GM23338 (cell line): ENCODE measurements around the gene CFAP97. TPM values are rescaled to one million over a fixed set of nuclear protein-coding genes. Genes with fewer than 3 reads are reported as not detected.

ENCODE experiments used
- ATAC-seq: fragments of 200-7000 bp; cut with Tn5 transposase; 3 replicates; pipeline ENCODE4 v1.9.1; 2020
- DNase-seq: peaks from one replicate; pipeline ENCODE4 v3.0.0-alpha.2; 2015; ENCODE audit warnings: low spot score
- H2AFZ ChIP-seq: fragments of 200-600 bp; sonication (generic); 2 replicates; pipeline ENCODE4 v1.8.0; 2016; ENCODE audit warnings: antibody characterized with exemption, mild to moderate bottlenecking, moderate library complexity
- H3F3A ChIP-seq: fragments of 200-600 bp; sonication (generic); replicated peaks from 2 replicates; pipeline ENCODE4 v1.8.0; 2017; ENCODE audit warnings: antibody characterized with exemption, mixed run types, low read depth
- H3K27ac ChIP-seq: fragments of 200-600 bp; sonication (generic); 2 replicates; pipeline ENCODE4 v1.6.1; 2016; ENCODE audit warnings: low read depth
- H3K27me3 ChIP-seq: fragments of 200-600 bp; sonication (generic); 2 replicates; pipeline ENCODE4 v1.8.0; 2016; ENCODE audit warnings: mild to moderate bottlenecking, mixed run types, moderate library complexity; ENCODE audit not compliant: insufficient read depth
- H3K36me3 ChIP-seq: fragments of 200-600 bp; sonication (generic); 2 replicates; pipeline ENCODE4 v1.8.0; 2016; ENCODE audit warnings: mild to moderate bottlenecking; ENCODE audit not compliant: insufficient read depth
- H3K4me1 ChIP-seq: fragments of 200-600 bp; sonication (generic); 2 replicates; pipeline ENCODE4 v1.8.0; 2016; ENCODE audit warnings: mild to moderate bottlenecking, moderate library complexity; ENCODE audit not compliant: insufficient read depth
- H3K4me2 ChIP-seq: fragments of 200-600 bp; sonication (generic); 2 replicates; pipeline ENCODE4 v1.7.1; 2017; ENCODE audit warnings: mixed run types
- H3K4me3 ChIP-seq: fragments of 200-600 bp; sonication (generic); 2 replicates; pipeline ENCODE4 v1.6.1; 2016; ENCODE audit warnings: mixed run types
- H3K79me2 ChIP-seq: fragments of 200-600 bp; sonication (generic); replicated peaks from 2 replicates; pipeline ENCODE4 v1.8.0; 2017; ENCODE audit warnings: mild to moderate bottlenecking; ENCODE audit not compliant: insufficient read depth
- H3K9me2 ChIP-seq: fragments of 200-600 bp; sonication (generic); 2 replicates; pipeline ENCODE4 v1.8.0; 2017; ENCODE audit not compliant: insufficient read depth
- H4K20me1 ChIP-seq: fragments of 200-600 bp; sonication (generic); replicated peaks from 2 replicates; pipeline ENCODE4 v1.8.0; 2017; ENCODE audit warnings: mild to moderate bottlenecking; ENCODE audit not compliant: insufficient read depth
- H3K27ac Mint-ChIP-seq: 2 replicates; pipeline ENCODE4 v1.8.0; 2020; ENCODE audit warnings: inconsistent platforms, mild to moderate bottlenecking, moderate library complexity, mixed read lengths
- H3K27me3 Mint-ChIP-seq: 3 replicates; pipeline ENCODE4 v1.8.0; 2022; ENCODE audit warnings: low read depth, mild to moderate bottlenecking, moderate library complexity, mixed read lengths, inconsistent platforms; ENCODE audit not compliant: insufficient read depth, poor library complexity
- H3K36me3 Mint-ChIP-seq: 3 replicates; pipeline ENCODE4 v1.8.0; 2021; ENCODE audit warnings: low read depth, mild to moderate bottlenecking, inconsistent platforms, moderate library complexity, mixed read lengths
- H3K4me1 Mint-ChIP-seq: 3 replicates; pipeline ENCODE4 v1.8.0; 2020; ENCODE audit warnings: mild to moderate bottlenecking, inconsistent platforms, mixed read lengths
- H3K4me3 Mint-ChIP-seq: 3 replicates; pipeline ENCODE4 v1.8.0; 2021; ENCODE audit warnings: moderate library complexity, mild to moderate bottlenecking, inconsistent platforms, mixed read lengths
- H3K9me3 Mint-ChIP-seq: 3 replicates; pipeline ENCODE4 v1.8.0; 2020; ENCODE audit warnings: moderate library complexity, mild to moderate bottlenecking, inconsistent platforms, mixed read lengths
- EZH2 ChIP-seq: fragments of 200-600 bp; sonication (generic); IDR thresholded peaks from one replicate; pipeline ENCODE4 v1.8.0; 2017; ENCODE audit warnings: antibody characterized with exemption, mild to moderate bottlenecking, low read depth; ENCODE audit not compliant: unreplicated experiment
- EZH2phosphoT487 ChIP-seq: fragments of 200-600 bp; sonication (generic); IDR thresholded peaks from one replicate; pipeline ENCODE4 v1.8.1; 2018; ENCODE audit warnings: antibody characterized with exemption; ENCODE audit not compliant: unreplicated experiment
- NANOG ChIP-seq: IDR thresholded peaks from 2 replicates; pipeline ENCODE4 v1.6.1; 2016; ENCODE audit warnings: antibody characterized with exemption, borderline replicate concordance
- POLR2AphosphoS5 ChIP-seq: IDR thresholded peaks from 2 replicates; pipeline ENCODE4 v1.6.1; 2016; ENCODE audit warnings: antibody characterized with exemption, low read depth
- ZNF114 ChIP-seq: fragments of 250-450 bp; sonication (Bioruptor Pico); IDR thresholded peaks from 2 replicates; pipeline ENCODE4 v1.5.0; 2020; ENCODE audit warnings: mild to moderate bottlenecking, moderate library complexity
- ZNF331 ChIP-seq: fragments of 250-450 bp; sonication (Bioruptor Pico); IDR thresholded peaks from 2 replicates; pipeline ENCODE4 v1.5.0; 2020; ENCODE audit warnings: low read depth, mild to moderate bottlenecking, moderate library complexity
- polyA plus RNA-seq: library from polyadenylated mRNA; unstranded; fragments of >200 nt; fragmentation: Nextera tagmentation; extraction: Ambion mirVana; gene quantifications from 2 replicates; pipeline ENCODE4 v1.2.1, GENCODE V29; 2016
- total RNA-seq: library from RNA; depleted of rRNA; stranded (reverse); fragments of >200 nt; shearing (Covaris generic); gene quantifications from 2 replicates; pipeline ENCODE4 v1.2.3, GENCODE V29; 2014
- TF ChIP-seq, protein P1 (sequence below): IDR thresholded peaks from one replicate; pipeline ENCODE4 v1.6.1; 2018; ENCODE audit warnings: antibody characterized with exemption; ENCODE audit not compliant: unreplicated experiment
- TF ChIP-seq, protein P2 (sequence below): IDR thresholded peaks from 2 replicates; pipeline ENCODE4 v1.6.1; 2016; ENCODE audit warnings: antibody characterized with exemption
- TF ChIP-seq, protein P3 (sequence below), 2 experiments: fragments of 200-600 bp in 1 of 2; sonication (generic) in 1 of 2; conservative IDR thresholded peaks; 2 replicates each; pipeline versions ENCODE4 v1.5.1 to v1.6.1; 2016 to 2017; ENCODE audit warnings: antibody characterized with exemption in 2 of 2, low read depth in 2 of 2, mild to moderate bottlenecking in 2 of 2, moderate library complexity in 1 of 2

CFAP97 gene
- total and polyA plus RNA-seq, 2 experiments from 2014 or later: 37.7 to 73.3 TPM

DNA sequence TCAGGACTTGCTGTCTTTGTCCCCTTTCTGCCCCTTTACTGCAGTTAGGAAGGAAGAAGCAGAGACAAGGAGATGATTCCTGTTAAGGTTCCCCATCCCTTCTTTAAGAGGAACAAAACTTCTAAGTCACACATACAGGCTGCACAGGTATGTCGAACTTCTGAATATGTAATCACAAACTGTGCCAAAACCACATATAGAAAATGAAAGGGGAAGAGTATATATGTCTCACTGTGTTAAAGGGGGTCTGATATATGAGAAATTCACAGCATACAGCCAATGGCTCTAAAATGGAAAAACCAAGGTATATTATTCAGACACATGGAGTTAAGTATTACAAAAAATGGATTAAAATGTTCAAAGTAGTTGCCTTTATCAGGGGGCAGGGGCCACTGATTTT, 11.7 kb downstream of the CFAP97 start:
- ATAC-seq (no peak), DNase-seq (no peak)
- no peak overlapping the region for H3K4me3 ChIP-seq
- Mint-ChIP-seq H3K9me3 (no peaks in the 10 kb centered on the region), H3K4me1 (no peaks in the 10 kb centered on the region; the same call in 2 of the 3 replicates), H3K4me3 (no peak overlapping the region), H3K27ac (no peak overlapping the region), H3K27me3 (peaks cover 5% of the 10 kb centered on the region), H3K36me3 (peaks cover 17% of the 10 kb centered on the region)
- no peaks in the 10 kb centered on the region for H3K36me3 ChIP-seq
- H2AFZ ChIP-seq: no peak overlapping the region
- TF ChIP-seq POLR2AphosphoS5: no peak
- TF ChIP-seq, protein P1, sequence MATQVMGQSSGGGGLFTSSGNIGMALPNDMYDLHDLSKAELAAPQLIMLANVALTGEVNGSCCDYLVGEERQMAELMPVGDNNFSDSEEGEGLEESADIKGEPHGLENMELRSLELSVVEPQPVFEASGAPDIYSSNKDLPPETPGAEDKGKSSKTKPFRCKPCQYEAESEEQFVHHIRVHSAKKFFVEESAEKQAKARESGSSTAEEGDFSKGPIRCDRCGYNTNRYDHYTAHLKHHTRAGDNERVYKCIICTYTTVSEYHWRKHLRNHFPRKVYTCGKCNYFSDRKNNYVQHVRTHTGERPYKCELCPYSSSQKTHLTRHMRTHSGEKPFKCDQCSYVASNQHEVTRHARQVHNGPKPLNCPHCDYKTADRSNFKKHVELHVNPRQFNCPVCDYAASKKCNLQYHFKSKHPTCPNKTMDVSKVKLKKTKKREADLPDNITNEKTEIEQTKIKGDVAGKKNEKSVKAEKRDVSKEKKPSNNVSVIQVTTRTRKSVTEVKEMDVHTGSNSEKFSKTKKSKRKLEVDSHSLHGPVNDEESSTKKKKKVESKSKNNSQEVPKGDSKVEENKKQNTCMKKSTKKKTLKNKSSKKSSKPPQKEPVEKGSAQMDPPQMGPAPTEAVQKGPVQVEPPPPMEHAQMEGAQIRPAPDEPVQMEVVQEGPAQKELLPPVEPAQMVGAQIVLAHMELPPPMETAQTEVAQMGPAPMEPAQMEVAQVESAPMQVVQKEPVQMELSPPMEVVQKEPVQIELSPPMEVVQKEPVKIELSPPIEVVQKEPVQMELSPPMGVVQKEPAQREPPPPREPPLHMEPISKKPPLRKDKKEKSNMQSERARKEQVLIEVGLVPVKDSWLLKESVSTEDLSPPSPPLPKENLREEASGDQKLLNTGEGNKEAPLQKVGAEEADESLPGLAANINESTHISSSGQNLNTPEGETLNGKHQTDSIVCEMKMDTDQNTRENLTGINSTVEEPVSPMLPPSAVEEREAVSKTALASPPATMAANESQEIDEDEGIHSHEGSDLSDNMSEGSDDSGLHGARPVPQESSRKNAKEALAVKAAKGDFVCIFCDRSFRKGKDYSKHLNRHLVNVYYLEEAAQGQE: no peak
- TF ChIP-seq EZH2: no peak
- TF ChIP-seq, protein P2, sequence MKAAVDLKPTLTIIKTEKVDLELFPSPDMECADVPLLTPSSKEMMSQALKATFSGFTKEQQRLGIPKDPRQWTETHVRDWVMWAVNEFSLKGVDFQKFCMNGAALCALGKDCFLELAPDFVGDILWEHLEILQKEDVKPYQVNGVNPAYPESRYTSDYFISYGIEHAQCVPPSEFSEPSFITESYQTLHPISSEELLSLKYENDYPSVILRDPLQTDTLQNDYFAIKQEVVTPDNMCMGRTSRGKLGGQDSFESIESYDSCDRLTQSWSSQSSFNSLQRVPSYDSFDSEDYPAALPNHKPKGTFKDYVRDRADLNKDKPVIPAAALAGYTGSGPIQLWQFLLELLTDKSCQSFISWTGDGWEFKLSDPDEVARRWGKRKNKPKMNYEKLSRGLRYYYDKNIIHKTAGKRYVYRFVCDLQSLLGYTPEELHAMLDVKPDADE: no peak
- no peak for TF ChIP-seq ZNF331 (CRISPR knock-in tag)
- no peak for TF ChIP-seq NANOG
- no peak for TF ChIP-seq EZH2phosphoT487
- peaks cover 7% of the 10 kb centered on the region for H3K4me1 ChIP-seq
- H3K4me2 ChIP-seq: no peak overlapping the region; the same call in 1 of the 2 replicates
- no peaks in the 10 kb centered on the region for H4K20me1 ChIP-seq
- H3K9me2 ChIP-seq: no peaks in the 10 kb centered on the region
- no peaks in the 10 kb centered on the region for H3K27me3 ChIP-seq
- H3K27ac ChIP-seq: no peak overlapping the region
- no peaks in the 10 kb centered on the region for H3F3A ChIP-seq
- peaks cover 15% of the 10 kb centered on the region for H3K79me2 ChIP-seq

DNA sequence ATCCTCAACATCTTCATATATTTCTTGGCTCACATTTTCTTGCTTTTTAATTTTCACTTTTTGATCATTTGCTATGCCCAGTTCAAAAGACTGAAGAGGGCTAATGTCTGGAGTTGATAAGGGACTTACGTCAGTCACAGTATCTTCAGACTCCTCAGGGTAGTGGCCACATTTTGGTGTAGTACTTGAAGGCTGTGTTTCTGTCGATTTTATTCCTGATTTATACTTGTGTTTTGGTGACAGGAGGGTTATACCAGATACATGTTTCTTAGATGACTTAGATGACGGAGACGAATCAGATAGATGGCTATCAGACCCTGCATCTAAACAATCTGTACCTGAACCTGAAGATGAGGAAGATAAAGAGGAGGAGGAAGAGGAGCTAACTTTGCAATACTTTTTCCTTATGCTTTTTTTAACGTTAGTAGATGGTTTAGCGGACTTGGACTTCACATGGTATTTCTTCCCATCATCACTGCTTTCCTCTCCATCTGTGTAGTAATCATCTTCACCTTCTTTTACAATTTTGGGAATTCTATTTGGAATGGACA, 13.4 kb downstream of the CFAP97 start:
- DNase-seq (no peak), ATAC-seq (no peak)
- Mint-ChIP-seq H3K4me3 (no peak overlapping the region), H3K9me3 (no peaks in the 10 kb centered on the region), H3K27ac (no peak overlapping the region), H3K4me1 (no peaks in the 10 kb centered on the region; the same call in 2 of the 3 replicates), H3K36me3 (peaks cover 17% of the 10 kb centered on the region), H3K27me3 (peaks cover 4% of the 10 kb centered on the region)
- no peak overlapping the region for H2AFZ ChIP-seq
- peaks cover 15% of the 10 kb centered on the region for H3K79me2 ChIP-seq
- no peak overlapping the region for H3K27ac ChIP-seq
- no peaks in the 10 kb centered on the region for H3K9me2 ChIP-seq
- no peaks in the 10 kb centered on the region for H4K20me1 ChIP-seq
- H3K36me3 ChIP-seq: no peaks in the 10 kb centered on the region
- peaks cover 7% of the 10 kb centered on the region for H3K4me1 ChIP-seq
- H3K27me3 ChIP-seq: no peaks in the 10 kb centered on the region
- no peak overlapping the region for H3K4me2 ChIP-seq
- H3F3A ChIP-seq: no peaks in the 10 kb centered on the region
- H3K4me3 ChIP-seq: no peak overlapping the region
- TF ChIP-seq, protein P1: no peak
- TF ChIP-seq EZH2: no peak
- TF ChIP-seq, protein P3, sequence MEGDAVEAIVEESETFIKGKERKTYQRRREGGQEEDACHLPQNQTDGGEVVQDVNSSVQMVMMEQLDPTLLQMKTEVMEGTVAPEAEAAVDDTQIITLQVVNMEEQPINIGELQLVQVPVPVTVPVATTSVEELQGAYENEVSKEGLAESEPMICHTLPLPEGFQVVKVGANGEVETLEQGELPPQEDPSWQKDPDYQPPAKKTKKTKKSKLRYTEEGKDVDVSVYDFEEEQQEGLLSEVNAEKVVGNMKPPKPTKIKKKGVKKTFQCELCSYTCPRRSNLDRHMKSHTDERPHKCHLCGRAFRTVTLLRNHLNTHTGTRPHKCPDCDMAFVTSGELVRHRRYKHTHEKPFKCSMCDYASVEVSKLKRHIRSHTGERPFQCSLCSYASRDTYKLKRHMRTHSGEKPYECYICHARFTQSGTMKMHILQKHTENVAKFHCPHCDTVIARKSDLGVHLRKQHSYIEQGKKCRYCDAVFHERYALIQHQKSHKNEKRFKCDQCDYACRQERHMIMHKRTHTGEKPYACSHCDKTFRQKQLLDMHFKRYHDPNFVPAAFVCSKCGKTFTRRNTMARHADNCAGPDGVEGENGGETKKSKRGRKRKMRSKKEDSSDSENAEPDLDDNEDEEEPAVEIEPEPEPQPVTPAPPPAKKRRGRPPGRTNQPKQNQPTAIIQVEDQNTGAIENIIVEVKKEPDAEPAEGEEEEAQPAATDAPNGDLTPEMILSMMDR (conservative IDR thresholded peaks at IDR 0.05; ENCODE audit: low read depth in 2 of 2): no peak
- TF ChIP-seq ZNF114: no peak
